Subcutaneous abdominal adipose tissue (tissue), 5 donors: ENCODE data around the gene RBFOX2.

Experiments
- H3K27ac ChIP-seq: one replicate; pipeline ENCODE4 v1.7.0; 2013; ENCODE audit warnings: low read depth, mild to moderate bottlenecking, inconsistent platforms, low read length, moderate library complexity
- H3K27me3 ChIP-seq, 5 donors: one replicate each; pipeline ENCODE4 v1.7.0; 2013; ENCODE audit warnings: low read length in 5 of 5, inconsistent platforms in 1 of 5; ENCODE audit not compliant: control insufficient read depth in 5 of 5, insufficient read depth in 4 of 5
- H3K36me3 ChIP-seq, 5 donors: one replicate each; pipeline ENCODE4 v1.7.0; 2013; ENCODE audit warnings: low read length in 5 of 5; ENCODE audit not compliant: control insufficient read depth in 5 of 5, insufficient read depth in 5 of 5
- H3K4me1 ChIP-seq, 5 donors: one replicate each; pipeline ENCODE4 v1.7.0; 2013; ENCODE audit warnings: low read length in 5 of 5, mild to moderate bottlenecking in 3 of 5, moderate library complexity in 1 of 5; ENCODE audit not compliant: control insufficient read depth in 5 of 5, insufficient read depth in 5 of 5
- H3K4me3 ChIP-seq, 5 donors: one replicate each; pipeline ENCODE4 v1.7.0; 2013; ENCODE audit warnings: low read length in 5 of 5, low read depth in 1 of 5
- H3K9ac ChIP-seq, 5 donors: one replicate each; pipeline ENCODE4 v1.7.0; 2013; ENCODE audit warnings: low read length in 5 of 5, mild to moderate bottlenecking in 4 of 5, moderate library complexity in 3 of 5
- H3K9me3 ChIP-seq, 5 donors: one replicate each; pipeline ENCODE4 v1.7.0; 2013; ENCODE audit warnings: low read length in 5 of 5; ENCODE audit not compliant: control insufficient read depth in 5 of 5
- donor health status: healthy.
- donor health status: healthy.
- donor health status: healthy.
- donor health status: healthy.
- donor health status: healthy.

Gene RBFOX2

GRCh38 chr22:35735542-35735941 is 293.1 kb downstream of the RBFOX2 start:
- peaks cover 0 to 6% (median 4%) of the 10 kb centered on the region in 5 donors for H3K36me3 ChIP-seq
- H3K27me3 ChIP-seq = no peaks in the 10 kb centered on the region
- H3K4me3 ChIP-seq = no peak overlapping the region
- peak overlapping the region; percentile 44 for H3K27ac ChIP-seq
- no peak overlapping the region for H3K9ac ChIP-seq
- H3K4me1 ChIP-seq = peaks cover 2 to 49% (median 33%) of the 10 kb centered on the region in 5 donors
- H3K9me3 ChIP-seq = no peaks in the 10 kb centered on the region

- Histone ChIP-seq H3K4me1 (peaks cover 2 to 40% (median 25%) of the 10 kb centered on the region in 5 donors), H3K4me3 (no peak overlapping the region), H3K9ac (peak overlapping the region in 1 of 5 donors; percentile 10), H3K27me3 (no peaks in the 10 kb centered on the region), H3K36me3 (peaks cover 0 to 6% (median 4%) of the 10 kb centered on the region in 5 donors), H3K9me3 (no peaks in the 10 kb centered on the region), H3K27ac (peak overlapping the region; percentile 55)
These were observed 294.2 kb downstream of the RBFOX2 start for GRCh38 chr22:35734517-35734827.

- Histone ChIP-seq H3K4me1 (peaks cover under 1 to 34% (median 20%) of the 10 kb centered on the region in 5 donors), H3K4me3 (no peak overlapping the region)
These were observed 294.7 kb downstream of the RBFOX2 start for GRCh38 chr22:35733791-35734516.

GRCh38 chr22:35733036-35733435 is 295.6 kb downstream of the RBFOX2 start:
- Histone ChIP-seq H3K27ac (no peak overlapping the region), H3K4me1 (peaks cover 0 to 25% (median 17%) of the 10 kb centered on the region in 5 donors), H3K27me3 (no peaks in the 10 kb centered on the region), H3K9ac (no peak overlapping the region), H3K9me3 (no peaks in the 10 kb centered on the region), H3K4me3 (no peak overlapping the region), H3K36me3 (peaks cover 0 to 4% (median 0%) of the 10 kb centered on the region in 5 donors)

More at GRCh38 chr22:35733791-35734516, 294.7 kb downstream of the RBFOX2 start:
- Histone ChIP-seq H3K36me3 (peaks cover 0 to 6% (median under 1%) of the 10 kb centered on the region in 5 donors), H3K27ac (peak overlapping the region; percentile 55), H3K9ac (peak overlapping the region in 1 of 5 donors; percentile 10), H3K27me3 (no peaks in the 10 kb centered on the region), H3K9me3 (no peaks in the 10 kb centered on the region)

GRCh38 chr22:35732116-35732515 is 296.5 kb downstream of the RBFOX2 start:
- H3K36me3 ChIP-seq = no peaks in the 10 kb centered on the region
- H3K4me1 ChIP-seq = peaks cover 0 to 25% (median 17%) of the 10 kb centered on the region in 5 donors
- H3K4me3 ChIP-seq = no peak overlapping the region
- no peaks in the 10 kb centered on the region for H3K27me3 ChIP-seq
- H3K9me3 ChIP-seq = no peaks in the 10 kb centered on the region
- no peak overlapping the region for H3K27ac ChIP-seq
- no peak overlapping the region for H3K9ac ChIP-seq

- Histone ChIP-seq H3K4me1 (peaks cover 0 to 25% (median 17%) of the 10 kb centered on the region in 5 donors), H3K27me3 (no peaks in the 10 kb centered on the region)
These were observed 297.3 kb downstream of the RBFOX2 start for GRCh38 chr22:35731321-35731720.

GRCh38 chr22:35729309-35729698 is 299.3 kb downstream of the RBFOX2 start:
- H3K9ac ChIP-seq = no peak overlapping the region
- no peak overlapping the region for H3K4me3 ChIP-seq
- H3K4me1 ChIP-seq = peaks cover 0 to 16% (median 15%) of the 10 kb centered on the region in 5 donors
- H3K27ac ChIP-seq = no peak overlapping the region
- no peaks in the 10 kb centered on the region for H3K9me3 ChIP-seq
- H3K36me3 ChIP-seq = no peaks in the 10 kb centered on the region
- H3K27me3 ChIP-seq = no peaks in the 10 kb centered on the region

More at GRCh38 chr22:35731321-35731720, 297.3 kb downstream of the RBFOX2 start:
- Histone ChIP-seq H3K9me3 (no peaks in the 10 kb centered on the region), H3K27ac (no peak overlapping the region), H3K36me3 (no peaks in the 10 kb centered on the region), H3K9ac (no peak overlapping the region), H3K4me3 (no peak overlapping the region)

- Histone ChIP-seq H3K9ac (no peak overlapping the region), H3K9me3 (no peaks in the 10 kb centered on the region), H3K4me1 (peaks cover 0 to 11% (median 10%) of the 10 kb centered on the region in 5 donors), H3K4me3 (no peak overlapping the region), H3K27ac (no peak overlapping the region), H3K27me3 (no peaks in the 10 kb centered on the region), H3K36me3 (no peaks in the 10 kb centered on the region)
These were observed 299.9 kb downstream of the RBFOX2 start for GRCh38 chr22:35728639-35729308.

GRCh38 chr22:35727436-35727835 is 301.2 kb downstream of the RBFOX2 start:
- Histone ChIP-seq H3K36me3 (no peaks in the 10 kb centered on the region), H3K4me3 (no peak overlapping the region), H3K27ac (no peak overlapping the region), H3K9me3 (no peaks in the 10 kb centered on the region), H3K27me3 (no peaks in the 10 kb centered on the region), H3K4me1 (no peaks in the 10 kb centered on the region), H3K9ac (no peak overlapping the region)

GRCh38 chr22:35726933-35727332 is 301.7 kb downstream of the RBFOX2 start:
- Histone ChIP-seq H3K4me3 (no peak overlapping the region), H3K4me1 (no peaks in the 10 kb centered on the region), H3K27ac (no peak overlapping the region), H3K27me3 (no peaks in the 10 kb centered on the region), H3K36me3 (no peaks in the 10 kb centered on the region), H3K9ac (no peak overlapping the region), H3K9me3 (no peaks in the 10 kb centered on the region)
